ENCODE results near the gene NCKAP5.

DNA sequence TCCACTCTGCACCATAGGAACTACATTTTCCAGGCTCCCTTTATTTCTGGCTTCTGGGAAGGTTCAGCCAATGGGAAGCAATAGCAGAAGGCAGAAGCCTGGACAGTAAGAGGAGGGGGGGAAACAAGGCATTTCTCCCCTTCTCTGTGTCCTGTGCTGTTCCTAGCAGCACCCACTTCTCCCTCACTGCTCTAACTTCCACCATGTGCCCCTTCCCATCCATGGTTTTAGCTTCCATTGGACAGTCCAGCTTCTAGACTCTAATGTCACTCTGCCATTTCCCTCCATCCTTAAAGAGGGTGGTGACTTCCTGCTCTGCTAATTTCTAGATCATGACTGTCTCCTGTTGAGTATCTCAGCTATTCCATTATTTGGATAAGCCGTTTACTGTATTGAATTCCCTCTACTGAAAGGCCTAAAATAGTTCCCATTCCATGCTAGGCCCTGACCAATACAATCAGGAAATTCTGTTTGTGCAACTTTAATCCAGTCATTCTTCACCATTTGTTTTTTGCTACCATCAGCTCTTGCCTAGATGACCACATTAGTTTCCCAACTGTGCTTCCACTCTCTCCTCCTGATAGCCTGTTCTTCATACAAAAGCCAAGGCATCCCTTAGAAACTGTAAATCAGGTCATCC lies 877.5 kb downstream of the NCKAP5 start:
- no peak for TF ChIP-seq EZH2 (IDR thresholded peaks at IDR 0.05; ENCODE audit: insufficient read depth, low read length)
- TF ChIP-seq, protein P1, sequence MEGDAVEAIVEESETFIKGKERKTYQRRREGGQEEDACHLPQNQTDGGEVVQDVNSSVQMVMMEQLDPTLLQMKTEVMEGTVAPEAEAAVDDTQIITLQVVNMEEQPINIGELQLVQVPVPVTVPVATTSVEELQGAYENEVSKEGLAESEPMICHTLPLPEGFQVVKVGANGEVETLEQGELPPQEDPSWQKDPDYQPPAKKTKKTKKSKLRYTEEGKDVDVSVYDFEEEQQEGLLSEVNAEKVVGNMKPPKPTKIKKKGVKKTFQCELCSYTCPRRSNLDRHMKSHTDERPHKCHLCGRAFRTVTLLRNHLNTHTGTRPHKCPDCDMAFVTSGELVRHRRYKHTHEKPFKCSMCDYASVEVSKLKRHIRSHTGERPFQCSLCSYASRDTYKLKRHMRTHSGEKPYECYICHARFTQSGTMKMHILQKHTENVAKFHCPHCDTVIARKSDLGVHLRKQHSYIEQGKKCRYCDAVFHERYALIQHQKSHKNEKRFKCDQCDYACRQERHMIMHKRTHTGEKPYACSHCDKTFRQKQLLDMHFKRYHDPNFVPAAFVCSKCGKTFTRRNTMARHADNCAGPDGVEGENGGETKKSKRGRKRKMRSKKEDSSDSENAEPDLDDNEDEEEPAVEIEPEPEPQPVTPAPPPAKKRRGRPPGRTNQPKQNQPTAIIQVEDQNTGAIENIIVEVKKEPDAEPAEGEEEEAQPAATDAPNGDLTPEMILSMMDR (IDR thresholded peaks at IDR 0.05; ENCODE audit: insufficient read depth, low read depth, low read length), result no peak
